GM12878 (cell line): ENCODE results near the gene PCP2. TPM values are rescaled to one million over a fixed set of nuclear protein-coding genes. Genes with fewer than 3 reads are reported as not detected.

Experiments used
- BCL11A ChIP-seq: IDR thresholded peaks from 2 replicates; pipeline ENCODE4 v1.6.1; 2011; ENCODE audit warnings: low read depth, low read length
- BMI1 ChIP-seq: fragments of 450-650 bp; IDR thresholded peaks from 2 replicates; pipeline ENCODE4 v1.6.1; 2016; ENCODE audit warnings: mild to moderate bottlenecking, moderate library complexity, borderline replicate concordance
- DPF2 ChIP-seq: fragments of 450-650 bp; IDR thresholded peaks from 2 replicates; pipeline ENCODE4 v1.6.1; 2017; ENCODE audit warnings: mild to moderate bottlenecking
- E4F1 ChIP-seq: fragments of 450-650 bp; IDR thresholded peaks from 2 replicates; pipeline ENCODE4 v1.6.1; 2018; ENCODE audit warnings: borderline replicate concordance, mild to moderate bottlenecking; ENCODE audit not compliant: partially characterized antibody
- ESRRA ChIP-seq: IDR thresholded peaks from 2 replicates; pipeline ENCODE4 v1.6.1; 2012; ENCODE audit warnings: mild to moderate bottlenecking, low read length, improper control_type of control experiment
- ETV6 ChIP-seq, 2 experiments: fragments of 450-650 bp in 1 of 2; IDR thresholded peaks in 1 of 2; conservative IDR thresholded peaks in 1 of 2; 2 replicates each; pipeline ENCODE4 v1.6.1; 2014; ENCODE audit warnings: antibody characterized with exemption in 1 of 2, borderline replicate concordance in 1 of 2, low read depth in 1 of 2, mild to moderate bottlenecking in 1 of 2, moderate library complexity in 1 of 2
- FOXK2 ChIP-seq: fragments of 450-650 bp; IDR thresholded peaks from 2 replicates; pipeline ENCODE4 v1.6.1; 2017; ENCODE audit warnings: mild to moderate bottlenecking, moderate library complexity
- IKZF2 ChIP-seq, 2 experiments: fragments of 450-650 bp; IDR thresholded peaks; 2 replicates each; pipeline ENCODE4 v1.6.1; 2017; ENCODE audit warnings: mild to moderate bottlenecking in 2 of 2, moderate library complexity in 2 of 2
- KLF5 ChIP-seq: fragments of 450-650 bp; IDR thresholded peaks from 2 replicates; pipeline ENCODE4 v1.6.1; 2014; ENCODE audit warnings: mild to moderate bottlenecking; ENCODE audit not compliant: partially characterized antibody
- NBN ChIP-seq: fragments of 450-650 bp; IDR thresholded peaks from 2 replicates; pipeline ENCODE4 v1.6.1; 2016
- NFIC ChIP-seq: IDR thresholded peaks from 2 replicates; pipeline ENCODE4 v1.6.1; 2012; ENCODE audit warnings: low read depth, mild to moderate bottlenecking, inconsistent platforms, low read length, moderate library complexity
- NR2C2 ChIP-seq: IDR thresholded peaks from 2 replicates; pipeline ENCODE4 v1.6.1; 2011; ENCODE audit warnings: borderline replicate concordance, low read depth; ENCODE audit not compliant: control insufficient read depth, insufficient read length
- POLR2AphosphoS5 ChIP-seq: IDR thresholded peaks from 2 replicates; pipeline ENCODE4 v1.6.1; 2011; ENCODE audit warnings: mild to moderate bottlenecking, low read length, inconsistent platforms
- RBBP5 ChIP-seq: fragments of 200-600 bp; sonication (generic); conservative IDR thresholded peaks from 2 replicates; pipeline ENCODE4 v1.6.1; 2016
- RUNX3 ChIP-seq: IDR thresholded peaks from 2 replicates; pipeline ENCODE4 v1.6.1; 2012; ENCODE audit warnings: low read length, inconsistent platforms
- SKIL ChIP-seq: fragments of 450-650 bp; IDR thresholded peaks from 2 replicates; pipeline ENCODE4 v1.6.1; 2017; ENCODE audit warnings: mild to moderate bottlenecking, low read depth, inconsistent platforms; ENCODE audit not compliant: poor library complexity, severe bottlenecking
- ZBTB4 ChIP-seq: fragments of 450-650 bp; formaldehyde crosslinking; IDR thresholded peaks from 2 replicates; pipeline ENCODE4 v1.4.0; 2022; ENCODE audit warnings: mild to moderate bottlenecking, moderate library complexity
- ZNF687 ChIP-seq: fragments of 450-650 bp; IDR thresholded peaks from 2 replicates; pipeline ENCODE4 v1.6.1; 2017; ENCODE audit warnings: mild to moderate bottlenecking, moderate library complexity
- ZZZ3 ChIP-seq: IDR thresholded peaks from 2 replicates; pipeline ENCODE4 v1.6.1; 2011; ENCODE audit warnings: low read depth; ENCODE audit not compliant: control insufficient read depth, insufficient read length
- polyA plus RNA-seq, 11 experiments: library from polyadenylated mRNA; depleted of rRNA in 4 of 11; unstranded in 6 of 11; stranded (reverse) in 5 of 11; fragments of >200 nt; fragmentation: Nextera tagmentation in 4 of 11; fragmentation: Illumina TruSeq in 1 of 11; extraction: Ambion mirVana in 4 of 11; extraction: Trizol in 1 of 11; gene quantifications; 1 replicate in 1 of 11; 2 replicates in 10 of 11; pipeline versions ENCODE4 v1.2.1 to v1.2.3, GENCODE V29; 2011 to 2016; ENCODE audit warnings: inconsistent platforms in 2 of 11, missing spikeins in 2 of 11, low read depth in 1 of 11
- total RNA-seq, 4 experiments: library from RNA; depleted of rRNA in 3 of 4; stranded (reverse); fragments of >200 nt in 3 of 4; fragmentation: Illumina TruSeq in 1 of 4; extraction: Trizol in 1 of 4; gene quantifications; 2 replicates each; pipeline versions ENCODE4 v1.2.1 to v1.2.3, GENCODE V29; 2013 to 2021

Gene PCP2
- total and polyA plus RNA-seq, 10 of the 15 experiments (the other 5 are each of a cell fraction or from before 2014, with no cell fraction given), result 0.10 to 0.62 (median 0.31) TPM; not detected in 5

- TF ChIP-seq SKIL, result peak; percentile 76
- TF ChIP-seq FOXK2, result no peak
- TF ChIP-seq NR2C2, result no peak
- TF ChIP-seq RUNX3, result peak; percentile 48; the same call in 1 of the 2 replicates
- no peak for TF ChIP-seq BCL11A
- TF ChIP-seq DPF2, result no peak
- no peak for TF ChIP-seq ZZZ3
- TF ChIP-seq RBBP5, result no peak
- no peak for TF ChIP-seq E4F1
- TF ChIP-seq ETV6 (conservative IDR thresholded peaks at IDR 0.05 in 1 of 2, IDR thresholded peaks at IDR 0.05 in 1 of 2; ENCODE audit: borderline replicate concordance in 1 of 2, low read depth in 1 of 2), result peak in 1 of 2 experiments; percentile 35; a peak in 1 of 4 replicates
- no peak for TF ChIP-seq KLF5
- TF ChIP-seq NFIC, result peak; percentile 26; the same call in 1 of the 2 replicates
- peak; percentile 60 to 70; a peak in 3 of 4 replicates for TF ChIP-seq IKZF2 (IDR thresholded peaks at IDR 0.05)
- TF ChIP-seq POLR2AphosphoS5, result no peak
- TF ChIP-seq ESRRA, result no peak
- TF ChIP-seq BMI1, result no peak
- 0 out of 2 replicates have a peak, but pooled peaks have one; percentile 48 for TF ChIP-seq NBN
- TF ChIP-seq ZBTB4 (CRISPR knock-in tag), result no peak
- 0 out of 2 replicates have a peak, but pooled peaks have one; percentile 17 for TF ChIP-seq ZNF687
Observed at GRCh38 chr19:7652061-7652641, 18.6 kb upstream of the PCP2 start (continued).
